SK-N-SH (cell line): Measurements from ENCODE around the gene SPINK9.

Experiments used
- EP300 ChIP-seq, 2 experiments: IDR thresholded peaks; 2 replicates each; pipeline versions ENCODE4 v1.4.0 to v1.6.1; 2012; ENCODE audit warnings: borderline replicate concordance in 1 of 2, low read depth in 1 of 2, low read length in 1 of 2
- EZH2phosphoT487 ChIP-seq: fragments of 200-600 bp; sonication (generic); IDR thresholded peaks from 2 replicates; pipeline ENCODE4 v1.6.1; 2017; ENCODE audit warnings: low read depth, mixed run types, mild to moderate bottlenecking, antibody characterized with exemption, moderate library complexity, borderline replicate concordance
- FOXM1 ChIP-seq: IDR thresholded peaks from 2 replicates; pipeline ENCODE4 v1.4.0; 2012; ENCODE audit warnings: low read depth, mild to moderate bottlenecking
- GABPA ChIP-seq: IDR thresholded peaks from 2 replicates; pipeline ENCODE4 v1.4.0; 2012; ENCODE audit warnings: low read depth, mild to moderate bottlenecking
- MEF2A ChIP-seq: IDR thresholded peaks from 2 replicates; pipeline ENCODE4 v1.4.0; 2012; ENCODE audit warnings: low read depth, borderline replicate concordance
- MXI1 ChIP-seq: IDR thresholded peaks from 2 replicates; pipeline ENCODE4 v1.6.1; 2012; ENCODE audit warnings: mild to moderate bottlenecking, low read depth, low read length, improper control_type of control experiment
- POLR2AphosphoS5 ChIP-seq: IDR thresholded peaks from 2 replicates; pipeline ENCODE4 v1.6.1; 2012; ENCODE audit warnings: low read depth, low read length
- RAD21 ChIP-seq: IDR thresholded peaks from 2 replicates; pipeline ENCODE4 v1.6.1; 2012; ENCODE audit warnings: mild to moderate bottlenecking, low read length
- RCOR1 ChIP-seq: fragments of 150-350 bp; IDR thresholded peaks from 2 replicates; pipeline ENCODE4 v1.6.1; 2017; ENCODE audit warnings: antibody characterized with exemption, low read length
- SIN3A ChIP-seq: IDR thresholded peaks from 2 replicates; pipeline ENCODE4 v1.6.1; 2012; ENCODE audit warnings: low read depth, mild to moderate bottlenecking, low read length, moderate library complexity, borderline replicate concordance
- TCF12 ChIP-seq: IDR thresholded peaks from 2 replicates; pipeline ENCODE4 v1.4.0; 2012
- TF ChIP-seq, protein P1 (sequence below): fragments of 200-600 bp; sonication (generic); IDR thresholded peaks from 2 replicates; pipeline ENCODE4 v1.6.1; 2017; ENCODE audit warnings: antibody characterized with exemption, mild to moderate bottlenecking, moderate library complexity
- TF ChIP-seq, protein P2 (sequence below): fragments of 150-350 bp; IDR thresholded peaks from 2 replicates; pipeline ENCODE4 v1.6.1; 2017; ENCODE audit warnings: antibody characterized with exemption, low read length, low read depth, borderline replicate concordance
- TF ChIP-seq, protein P3 (sequence below): IDR thresholded peaks from 2 replicates; pipeline ENCODE4 v1.4.0; 2012; ENCODE audit warnings: low read depth

DNA sequence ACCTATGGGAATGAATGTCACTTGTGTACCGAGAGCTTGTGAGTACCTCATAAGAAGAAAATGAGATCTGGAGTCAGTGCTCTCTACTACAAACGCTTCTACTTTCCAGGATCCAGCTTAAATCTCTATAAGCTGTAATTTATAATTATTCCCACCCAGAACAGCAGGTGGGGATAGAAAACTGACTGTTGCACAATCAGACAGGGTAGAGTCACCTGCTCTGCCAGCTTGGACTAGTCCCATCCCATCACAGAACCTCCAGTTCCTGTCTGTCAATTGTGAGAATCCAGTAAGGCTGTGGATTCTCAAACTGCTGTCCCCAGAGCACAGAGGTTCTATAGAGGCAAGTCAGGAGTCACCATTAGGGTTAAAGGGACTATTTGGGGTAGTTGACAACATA, 21.2 kb upstream of the SPINK9 start:
- TF ChIP-seq, protein P1, sequence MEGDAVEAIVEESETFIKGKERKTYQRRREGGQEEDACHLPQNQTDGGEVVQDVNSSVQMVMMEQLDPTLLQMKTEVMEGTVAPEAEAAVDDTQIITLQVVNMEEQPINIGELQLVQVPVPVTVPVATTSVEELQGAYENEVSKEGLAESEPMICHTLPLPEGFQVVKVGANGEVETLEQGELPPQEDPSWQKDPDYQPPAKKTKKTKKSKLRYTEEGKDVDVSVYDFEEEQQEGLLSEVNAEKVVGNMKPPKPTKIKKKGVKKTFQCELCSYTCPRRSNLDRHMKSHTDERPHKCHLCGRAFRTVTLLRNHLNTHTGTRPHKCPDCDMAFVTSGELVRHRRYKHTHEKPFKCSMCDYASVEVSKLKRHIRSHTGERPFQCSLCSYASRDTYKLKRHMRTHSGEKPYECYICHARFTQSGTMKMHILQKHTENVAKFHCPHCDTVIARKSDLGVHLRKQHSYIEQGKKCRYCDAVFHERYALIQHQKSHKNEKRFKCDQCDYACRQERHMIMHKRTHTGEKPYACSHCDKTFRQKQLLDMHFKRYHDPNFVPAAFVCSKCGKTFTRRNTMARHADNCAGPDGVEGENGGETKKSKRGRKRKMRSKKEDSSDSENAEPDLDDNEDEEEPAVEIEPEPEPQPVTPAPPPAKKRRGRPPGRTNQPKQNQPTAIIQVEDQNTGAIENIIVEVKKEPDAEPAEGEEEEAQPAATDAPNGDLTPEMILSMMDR, result no peak
- no peak for TF ChIP-seq SIN3A
- TF ChIP-seq EZH2phosphoT487, result no peak
- TF ChIP-seq TCF12, result no peak
- no peak for TF ChIP-seq MEF2A
- no peak for TF ChIP-seq GABPA
- TF ChIP-seq EP300 (IDR thresholded peaks at IDR 0.05; ENCODE audit: borderline replicate concordance in 1 of 2, low read depth in 1 of 2, low read length in 1 of 2), result no peak
- no peak for TF ChIP-seq FOXM1
- TF ChIP-seq POLR2AphosphoS5, result no peak
- TF ChIP-seq, protein P2, sequence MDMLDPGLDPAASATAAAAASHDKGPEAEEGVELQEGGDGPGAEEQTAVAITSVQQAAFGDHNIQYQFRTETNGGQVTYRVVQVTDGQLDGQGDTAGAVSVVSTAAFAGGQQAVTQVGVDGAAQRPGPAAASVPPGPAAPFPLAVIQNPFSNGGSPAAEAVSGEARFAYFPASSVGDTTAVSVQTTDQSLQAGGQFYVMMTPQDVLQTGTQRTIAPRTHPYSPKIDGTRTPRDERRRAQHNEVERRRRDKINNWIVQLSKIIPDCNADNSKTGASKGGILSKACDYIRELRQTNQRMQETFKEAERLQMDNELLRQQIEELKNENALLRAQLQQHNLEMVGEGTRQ, result no peak
- TF ChIP-seq MXI1, result no peak
- TF ChIP-seq RCOR1, result no peak
- TF ChIP-seq, protein P3, sequence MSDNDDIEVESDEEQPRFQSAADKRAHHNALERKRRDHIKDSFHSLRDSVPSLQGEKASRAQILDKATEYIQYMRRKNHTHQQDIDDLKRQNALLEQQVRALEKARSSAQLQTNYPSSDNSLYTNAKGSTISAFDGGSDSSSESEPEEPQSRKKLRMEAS, result no peak
- TF ChIP-seq RAD21, result 0 out of 2 replicates have a peak, but pooled peaks have one; percentile 8
